IPS DF 6.9 (cell line): ENCODE results near the gene IFT22.
"Not testable (repeated sequence)": the region's sequence is repeated elsewhere in the genome, so short reads cannot be mapped to it uniquely, and the experiment has no call there.

Experiments
- DNase-seq: peaks from one replicate; pipeline ENCODE4 v3.0.0-alpha.2; 2013; ENCODE audit warnings: low read depth, low spot score
- H3K27ac ChIP-seq: one replicate; pipeline ENCODE4 v1.5.1; 2013; ENCODE audit warnings: low read length, control low read depth
- H3K27me3 ChIP-seq: 2 replicates; pipeline ENCODE4 v1.6.1; 2013; ENCODE audit warnings: mild to moderate bottlenecking, low read length; ENCODE audit not compliant: control insufficient read depth, insufficient read depth
- H3K36me3 ChIP-seq: 2 replicates; pipeline ENCODE4 v1.6.1; 2013; ENCODE audit warnings: low read length; ENCODE audit not compliant: control insufficient read depth, insufficient read depth
- H3K4me1 ChIP-seq: 2 replicates; pipeline ENCODE4 v1.6.1; 2013; ENCODE audit warnings: low read length; ENCODE audit not compliant: control insufficient read depth, insufficient read depth
- H3K4me3 ChIP-seq: 2 replicates; pipeline ENCODE4 v1.5.1; 2013; ENCODE audit warnings: mild to moderate bottlenecking, low read length
- H3K9me3 ChIP-seq: 2 replicates; pipeline ENCODE4 v1.6.1; 2013; ENCODE audit warnings: low read length, inconsistent platforms; ENCODE audit not compliant: control insufficient read depth, insufficient read depth
- WGBS: extraction: QIAGEN DNeasy Blood & Tissue Kit; methylation state at CpG from one replicate; pipeline ENCODE4 v1.1.7; 2013; ENCODE audit warnings: mixed read lengths, missing lambda C conversion rate; ENCODE audit not compliant: insufficient read length, insufficient coverage; 5-methylcytosine and 5-hydroxymethylcytosine counted together

Gene IFT22

DNA sequence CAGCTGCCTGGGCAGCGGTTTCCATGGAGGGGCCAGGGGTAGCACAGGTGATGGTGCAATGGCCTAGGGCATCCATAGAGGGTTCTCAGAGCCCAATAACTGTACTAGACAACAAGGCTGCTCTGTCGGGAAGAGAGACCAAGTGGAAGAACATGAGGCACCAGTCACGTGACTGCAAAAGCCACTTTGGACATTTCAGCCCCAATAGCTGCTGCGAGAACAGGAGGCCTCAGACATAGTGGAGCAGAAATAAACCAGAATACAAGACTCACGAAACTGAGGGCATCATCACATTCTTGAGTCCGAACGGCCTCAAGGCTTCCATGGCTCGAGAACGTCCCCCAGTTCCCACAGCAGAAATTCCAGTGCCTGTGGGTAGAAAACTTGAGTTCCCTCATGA lies 44.5 kb downstream of the IFT22 start:
- Histone ChIP-seq H3K27me3 (no peaks in the 10 kb centered on the region), H3K4me1 (no peaks in the 10 kb centered on the region), H3K4me3 (no peak overlapping the region), H3K27ac (no peak overlapping the region), H3K36me3 (no peaks in the 10 kb centered on the region), H3K9me3 (no peaks in the 10 kb centered on the region)
- no CpG with 5 or more reads among the region's 9 CpGs for WGBS
- DNase-seq = no peak

DNA sequence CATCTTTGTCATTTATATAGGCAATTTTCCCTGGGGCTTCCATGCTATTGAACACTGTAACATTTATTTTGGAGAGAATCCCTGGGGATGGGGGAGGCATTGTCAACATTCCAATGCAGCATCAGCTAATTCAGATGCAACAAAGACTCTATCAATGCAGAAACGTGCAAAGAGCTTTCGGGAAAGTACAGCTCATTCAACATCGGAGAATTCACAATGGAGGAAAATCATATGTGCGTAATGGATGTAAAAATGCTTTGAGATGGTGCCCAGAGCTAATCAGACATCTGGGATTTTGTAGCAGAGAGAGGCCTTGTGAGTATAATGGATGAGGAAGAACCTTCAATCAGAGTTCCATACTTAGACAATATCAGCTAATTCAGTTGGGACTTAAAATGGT lies 48.4 kb downstream of the IFT22 start:
- Histone ChIP-seq H3K27me3 (no peaks in the 10 kb centered on the region), H3K36me3 (no peaks in the 10 kb centered on the region), H3K4me3 (no peak overlapping the region), H3K4me1 (no peaks in the 10 kb centered on the region), H3K9me3 (no peaks in the 10 kb centered on the region), H3K27ac (no peak overlapping the region)
- DNase-seq = no peak
- WGBS = no CpG with 5 or more reads among the region's 4 CpGs

DNA sequence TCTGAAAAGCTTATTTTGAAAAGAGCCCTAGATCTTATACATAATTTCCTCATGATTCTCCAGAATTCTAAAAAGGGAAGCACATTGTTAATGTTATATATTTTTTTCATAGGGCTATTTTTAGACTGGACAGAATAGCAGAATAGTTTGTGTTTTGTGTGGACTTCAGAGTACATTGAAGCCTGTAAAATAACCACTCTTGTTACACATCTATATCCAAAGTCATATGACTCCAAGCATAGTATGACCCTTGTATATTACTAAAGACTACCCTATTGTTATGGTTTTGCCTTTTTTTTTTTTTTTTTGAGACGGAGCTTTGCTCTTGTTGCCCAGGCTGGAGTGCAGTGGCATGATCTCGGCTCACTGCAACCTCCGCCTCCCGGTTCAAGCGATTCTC lies 50.6 kb downstream of the IFT22 start:
- H3K36me3 ChIP-seq = no peaks in the 10 kb centered on the region
- H3K9me3 ChIP-seq = no peaks in the 10 kb centered on the region
- DNase-seq = no peak
- no CpG with 5 or more reads among the region's 5 CpGs for WGBS
- no peaks in the 10 kb centered on the region for H3K27me3 ChIP-seq
- H3K27ac ChIP-seq = no peak overlapping the region
- H3K4me1 ChIP-seq = no peaks in the 10 kb centered on the region
- no peak overlapping the region for H3K4me3 ChIP-seq

DNA sequence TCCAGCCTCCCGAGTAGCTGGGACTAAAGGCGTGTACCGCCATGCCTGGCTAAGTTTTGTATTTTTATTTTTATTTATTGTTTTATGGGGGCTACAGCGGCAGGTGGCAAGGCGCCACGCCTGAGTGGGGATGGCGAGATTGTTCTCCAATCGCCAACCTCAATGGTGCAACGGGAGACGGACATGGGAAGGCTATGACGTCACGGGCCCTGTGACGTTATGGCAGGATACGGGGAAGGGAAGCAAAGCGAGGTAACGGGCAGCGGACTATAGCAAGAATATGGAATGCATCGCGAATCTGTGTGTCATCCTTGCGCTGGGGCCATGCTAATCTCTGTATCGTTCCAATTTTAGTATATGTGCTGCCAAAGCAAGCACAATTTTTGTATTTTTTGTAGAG lies 51.9 kb downstream of the IFT22 start:
- no peaks in the 10 kb centered on the region for H3K36me3 ChIP-seq
- no peak for DNase-seq
- no peaks in the 10 kb centered on the region for H3K9me3 ChIP-seq
- no peaks in the 10 kb centered on the region for H3K4me1 ChIP-seq
- no CpG with 5 or more reads among the region's 21 CpGs for WGBS
- H3K4me3 ChIP-seq = no peak overlapping the region
- H3K27me3 ChIP-seq = no peaks in the 10 kb centered on the region
- no peak overlapping the region for H3K27ac ChIP-seq

DNA sequence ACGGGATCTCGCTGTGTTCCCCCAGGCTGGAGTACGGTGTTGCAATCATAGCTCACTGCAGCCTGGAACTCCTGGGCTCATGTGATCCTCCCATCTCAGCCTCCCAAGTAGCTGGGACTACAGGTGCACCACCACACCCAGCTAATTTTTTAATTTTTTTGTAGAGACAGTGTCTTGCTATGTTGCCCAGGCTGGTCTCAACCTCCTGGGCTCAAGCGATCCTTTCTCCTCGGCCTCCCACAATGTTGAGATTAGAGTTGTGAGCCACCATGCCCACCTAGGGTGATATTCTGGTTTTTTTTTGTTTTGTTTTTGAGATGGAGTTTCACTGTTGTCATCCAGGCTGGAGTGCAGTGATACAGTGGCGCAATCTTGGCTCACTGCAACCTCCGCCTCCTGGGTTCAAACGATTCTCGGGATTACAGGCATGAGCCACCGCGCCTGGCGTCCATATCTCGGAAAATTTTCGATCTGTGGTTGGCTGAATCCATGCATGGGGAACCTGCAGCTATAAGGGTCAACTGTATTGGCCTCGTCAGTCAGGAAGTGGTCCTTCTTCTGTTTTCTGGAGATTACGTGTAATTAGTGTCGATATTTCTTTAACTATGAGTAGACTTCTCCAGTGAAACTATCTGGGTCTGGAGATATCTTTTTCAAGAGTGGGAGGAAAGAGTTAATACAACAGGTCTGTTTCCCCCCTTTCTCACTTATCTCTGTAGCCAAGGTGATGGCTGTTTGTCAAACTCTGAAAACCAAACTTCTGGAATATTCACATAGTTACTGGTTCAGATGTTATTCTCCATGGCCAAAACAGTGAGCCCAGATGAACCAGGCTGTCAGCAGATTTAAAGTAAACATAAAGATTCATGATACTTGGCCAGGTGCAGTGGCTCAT lies 55.7 kb downstream of the IFT22 start:
- no CpG with 5 or more reads among the region's 17 CpGs for WGBS
- H3K27me3 ChIP-seq = no peaks in the 10 kb centered on the region
- DNase-seq = no peak
- H3K36me3 ChIP-seq = no peaks in the 10 kb centered on the region
- no peaks in the 10 kb centered on the region for H3K9me3 ChIP-seq
- no peak overlapping the region for H3K27ac ChIP-seq
- H3K4me1 ChIP-seq = no peaks in the 10 kb centered on the region
- H3K4me3 ChIP-seq = no peak overlapping the region

DNA sequence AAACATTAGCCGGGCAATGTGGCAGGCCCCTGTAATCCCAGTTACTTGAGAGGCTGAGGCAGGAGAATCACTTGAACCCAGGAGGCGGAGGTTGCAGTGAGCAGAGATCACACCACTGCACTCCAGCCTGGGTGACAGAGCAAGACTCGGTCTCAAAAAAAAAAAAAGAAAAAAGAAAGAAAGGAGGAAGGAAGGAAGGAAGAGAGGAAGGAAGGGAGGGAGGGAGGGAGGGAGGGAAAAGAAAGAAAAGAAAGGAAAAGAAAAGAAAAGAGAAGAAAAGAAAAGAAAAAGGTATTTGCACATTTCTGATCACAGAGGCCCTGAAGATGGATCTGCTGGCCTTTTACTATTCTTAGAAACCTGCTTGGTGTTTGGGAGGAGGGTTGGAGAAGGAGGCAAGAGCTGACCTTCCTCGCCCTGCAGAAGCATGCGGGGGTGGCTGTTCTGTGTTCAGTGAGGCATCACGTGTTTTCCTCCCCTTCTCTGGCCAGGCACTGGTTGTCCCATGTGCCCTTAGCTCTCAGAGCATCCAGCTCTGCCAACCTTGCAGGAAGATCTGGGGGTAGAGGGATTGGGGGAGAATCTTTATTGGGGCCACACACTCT lies 57.4 kb downstream of the IFT22 start:
- no CpG with 5 or more reads among the region's 6 CpGs for WGBS
- not testable (repeated sequence) for H3K9me3 ChIP-seq, DNase-seq, H3K4me1 ChIP-seq, H3K27ac ChIP-seq, H3K27me3 ChIP-seq, H3K4me3 ChIP-seq, H3K36me3 ChIP-seq
